H1 (cell line): Measurements from ENCODE around the gene ZNF70. TPM values are rescaled to one million over a fixed set of nuclear protein-coding genes. Genes with fewer than 3 reads are reported as not detected.
A peak's percentile ranks its signal among the peaks of the same experiment; 100 is the strongest.

Experiments used
- CTCF ChIA-PET: fragments of 300-600 bp; sonication (Branson Sonifier 250); formaldehyde crosslinking; loops from one replicate; lab custom pipeline; 2021; ENCODE audit not compliant: partially characterized antibody; lab: Charles Lee
- POLR2A ChIA-PET: fragments of 300-600 bp; sonication (Branson Sonifier 250); formaldehyde crosslinking; loops from one replicate; lab custom pipeline; 2021; ENCODE audit warnings: inconsistent platforms; ENCODE audit not compliant: partially characterized antibody; lab: Charles Lee
- DNase-seq, 2 experiments: peaks; one replicate each; pipeline versions ENCODE4 v3.0.0 to v3.0.0-alpha.2; 2010 to 2022; ENCODE audit warnings: low spot score in 2 of 2, low read depth in 1 of 2, mixed read lengths in 1 of 2
- FAIRE-seq: peaks from 2 replicates; lab custom pipeline; 2011; peaks lifted over from hg19 to GRCh38; lab: Jason Lieb, UNC
- H2AFZ ChIP-seq: 2 replicates; pipeline ENCODE4 v1.8.1; 2012; ENCODE audit warnings: low read length, inconsistent platforms
- H2AK5ac ChIP-seq: 2 replicates; pipeline ENCODE4 v1.6.1; 2013; ENCODE audit warnings: low read depth, low read length
- H2BK120ac ChIP-seq: replicated peaks from 2 replicates; pipeline ENCODE3; 2013; ENCODE audit warnings: low read depth, low read length, inconsistent platforms
- H2BK12ac ChIP-seq: 2 replicates; pipeline ENCODE4 v1.6.1; 2013; ENCODE audit warnings: low read depth, low read length
- H2BK15ac ChIP-seq: 2 replicates; pipeline ENCODE4 v1.6.1; 2013; ENCODE audit warnings: low read length
- H2BK20ac ChIP-seq: 2 replicates; pipeline ENCODE4 v1.6.1; 2013; ENCODE audit warnings: low read length
- H2BK5ac ChIP-seq: 2 replicates; pipeline ENCODE4 v1.6.1; 2013; ENCODE audit warnings: low read depth, low read length
- H3K14ac ChIP-seq: 2 replicates; pipeline ENCODE4 v1.6.1; 2013; ENCODE audit warnings: inconsistent platforms; ENCODE audit not compliant: insufficient read length
- H3K18ac ChIP-seq: 2 replicates; pipeline ENCODE4 v1.6.1; 2013; ENCODE audit warnings: low read length; ENCODE audit errors: extremely low read depth
- H3K23ac ChIP-seq: 2 replicates; pipeline ENCODE4 v1.6.1; 2013; ENCODE audit warnings: inconsistent platforms; ENCODE audit not compliant: insufficient read length
- H3K23me2 ChIP-seq: 2 replicates; pipeline ENCODE4 v1.6.1; 2013; ENCODE audit warnings: low read depth, low read length
- H3K27ac ChIP-seq: 2 replicates; pipeline ENCODE4 v1.6.1; 2011; ENCODE audit warnings: low read depth, low read length, inconsistent platforms
- H3K27me3 ChIP-seq, 4 experiments: replicated peaks in 1 of 4; 1 replicate in 1 of 4; 2 replicates in 3 of 4; pipeline versions ENCODE4 v1.6.1 to v1.8.1; 2011 to 2013; ENCODE audit warnings: low read length in 3 of 4, mild to moderate bottlenecking in 3 of 4, inconsistent platforms in 2 of 4, mixed read lengths in 2 of 4, moderate library complexity in 1 of 4; ENCODE audit not compliant: control insufficient read depth in 3 of 4, insufficient read depth in 3 of 4; ENCODE audit errors: extremely low read depth in 1 of 4
- H3K36me3 ChIP-seq, 4 experiments: 2 replicates each; pipeline versions ENCODE4 v1.6.1 to v1.8.1; 2011 to 2013; ENCODE audit warnings: mild to moderate bottlenecking in 4 of 4, low read length in 3 of 4, moderate library complexity in 2 of 4, control low read depth in 1 of 4, inconsistent platforms in 1 of 4; ENCODE audit not compliant: insufficient read depth in 4 of 4, control insufficient read depth in 2 of 4
- H3K4ac ChIP-seq: replicated peaks from 2 replicates; pipeline ENCODE3; 2013; ENCODE audit warnings: low read length, low read depth, mixed read lengths, inconsistent platforms; ENCODE audit not compliant: insufficient read length
- H3K4me1 ChIP-seq, 4 experiments: replicated peaks in 1 of 4; 1 replicate in 1 of 4; 2 replicates in 3 of 4; pipeline versions ENCODE4 v1.6.1 to v1.8.1; 2011 to 2013; ENCODE audit warnings: low read length in 3 of 4, inconsistent platforms in 2 of 4, mixed read lengths in 1 of 4; ENCODE audit not compliant: insufficient read depth in 4 of 4, control insufficient read depth in 3 of 4
- H3K4me2 ChIP-seq, 2 experiments: 2 replicates each; pipeline versions ENCODE4 v1.6.1 to v1.8.1; 2011 to 2013; ENCODE audit warnings: low read depth in 2 of 2, low read length in 2 of 2, control low read depth in 1 of 2, inconsistent platforms in 1 of 2, mild to moderate bottlenecking in 1 of 2; ENCODE audit not compliant: insufficient read depth in 1 of 2
- H3K4me3 ChIP-seq, 4 experiments: fragments of 200-600, 300-600 bp in 1 of 4; sonication (generic), shearing (Covaris generic), sonication (Bioruptor Twin) in 1 of 4; 2 replicates each; pipeline versions ENCODE4 v1.5.1 to v1.8.1; 2011 to 2016; ENCODE audit warnings: low read length in 4 of 4, low read depth in 3 of 4, control low read depth in 2 of 4, inconsistent platforms in 2 of 4, mild to moderate bottlenecking in 2 of 4, mixed read lengths in 1 of 4, moderate library complexity in 1 of 4; ENCODE audit not compliant: insufficient read depth in 2 of 4; ENCODE audit errors: extremely low read depth in 1 of 4
- H3K56ac ChIP-seq: replicated peaks from 2 replicates; pipeline ENCODE3; 2013; ENCODE audit warnings: low read depth, mild to moderate bottlenecking, mixed read lengths, low read length, inconsistent platforms; ENCODE audit not compliant: insufficient read length
- H3K79me1 ChIP-seq: 2 replicates; pipeline ENCODE4 v1.6.1; 2013; ENCODE audit warnings: low read depth, low read length, control low read depth
- H3K79me2 ChIP-seq, 2 experiments: 2 replicates each; pipeline versions ENCODE4 v1.6.1 to v1.8.1; 2012 to 2013; ENCODE audit warnings: low read length in 2 of 2, mild to moderate bottlenecking in 2 of 2, inconsistent platforms in 1 of 2; ENCODE audit not compliant: insufficient read depth in 2 of 2, control insufficient read depth in 1 of 2
- H3K9ac ChIP-seq, 4 experiments: replicated peaks in 1 of 4; 1 replicate in 1 of 4; 2 replicates in 3 of 4; pipeline versions ENCODE4 v1.6.1 to v1.8.1; 2011 to 2013; ENCODE audit warnings: low read depth in 3 of 4, low read length in 3 of 4, control low read depth in 2 of 4, mild to moderate bottlenecking in 2 of 4, moderate library complexity in 2 of 4, inconsistent platforms in 1 of 4; ENCODE audit errors: extremely low read depth in 1 of 4
- H3K9me3 ChIP-seq, 2 experiments: 2 replicates each; pipeline versions ENCODE4 v1.6.1 to v1.8.1; 2012 to 2013; ENCODE audit warnings: mild to moderate bottlenecking in 2 of 2, moderate library complexity in 2 of 2, control low read depth in 1 of 2, inconsistent platforms in 1 of 2, low read depth in 1 of 2, low read length in 1 of 2, mixed read lengths in 1 of 2; ENCODE audit not compliant: insufficient read depth in 2 of 2
- H4K20me1 ChIP-seq, 2 experiments: replicated peaks in 1 of 2; 2 replicates each; pipeline versions ENCODE3 to v1.8.1; 2011 to 2013; ENCODE audit warnings: inconsistent platforms in 2 of 2, low read length in 2 of 2, mild to moderate bottlenecking in 1 of 2; ENCODE audit not compliant: insufficient read depth in 2 of 2, control insufficient read depth in 1 of 2
- H4K5ac ChIP-seq: 2 replicates; pipeline ENCODE4 v1.6.1; 2013; ENCODE audit warnings: low read length, low read depth, mixed read lengths, inconsistent platforms; ENCODE audit not compliant: insufficient read length
- H4K8ac ChIP-seq: 2 replicates; pipeline ENCODE4 v1.8.0; 2013; ENCODE audit warnings: mild to moderate bottlenecking, moderate library complexity, low read length, inconsistent platforms; ENCODE audit not compliant: insufficient read depth; ENCODE audit errors: extremely low read depth
- H4K91ac ChIP-seq: replicated peaks from 2 replicates; pipeline ENCODE3; 2013; ENCODE audit warnings: low read length, mixed read lengths, inconsistent platforms; ENCODE audit not compliant: insufficient read length
- CEBPB ChIP-seq: IDR thresholded peaks from 2 replicates; pipeline ENCODE4 v1.6.1; 2012; ENCODE audit warnings: low read depth, low read length
- EZH2 ChIP-seq: fragments of 200-600 bp; sonication (generic); IDR thresholded peaks from 2 replicates; pipeline ENCODE4 v1.7.1; 2012; ENCODE audit warnings: low read depth, mild to moderate bottlenecking, moderate library complexity, low read length, inconsistent platforms; ENCODE audit not compliant: severe bottlenecking
- GTF2F1 ChIP-seq: IDR thresholded peaks from 2 replicates; pipeline ENCODE4 v1.6.1; 2012; ENCODE audit warnings: low read depth, low read length, improper control_type of control experiment, borderline replicate concordance
- JUND ChIP-seq: IDR thresholded peaks from 2 replicates; pipeline ENCODE4 v1.6.1; 2011; ENCODE audit warnings: mild to moderate bottlenecking, improper control_type of control experiment, low read length
- POLR2A ChIP-seq, 2 experiments: IDR thresholded peaks; 1 replicate in 1 of 2; 2 replicates in 1 of 2; pipeline ENCODE4 v1.6.1; 2011; ENCODE audit warnings: low read depth in 2 of 2, low read length in 2 of 2, mild to moderate bottlenecking in 2 of 2; ENCODE audit errors: control extremely low read depth in 1 of 2
- RXRA ChIP-seq: IDR thresholded peaks from 2 replicates; pipeline ENCODE4 v1.6.1; 2011; ENCODE audit warnings: low read depth, mild to moderate bottlenecking, low read length, moderate library complexity; ENCODE audit not compliant: insufficient read depth
- SIN3A ChIP-seq, 2 experiments: IDR thresholded peaks in 1 of 2; conservative IDR thresholded peaks in 1 of 2; 2 replicates each; pipeline ENCODE4 v1.6.1; 2011 to 2012; ENCODE audit warnings: low read length in 2 of 2, improper control_type of control experiment in 1 of 2, low read depth in 1 of 2, mild to moderate bottlenecking in 1 of 2
- WGBS, 2 experiments: shearing (Covaris generic) in 1 of 2; methylation state at CpG; one replicate each; pipeline versions ENCODE4 v1.1.6 to v1.1.7; 2013 to 2015; ENCODE audit warnings: low lambda C conversion rate in 2 of 2, mixed read lengths in 2 of 2, inconsistent platforms in 1 of 2, low coverage in 1 of 2, missing lambda C conversion rate in 1 of 2; ENCODE audit not compliant: insufficient replicate concordance in 2 of 2, insufficient coverage in 1 of 2, insufficient read length in 1 of 2; ENCODE audit errors: extremely low coverage in 1 of 2, missing lambda C conversion rate in 1 of 2; 5-methylcytosine and 5-hydroxymethylcytosine counted together
- polyA plus RNA-seq, 7 experiments: library from polyadenylated mRNA; depleted of rRNA in 3 of 7; stranded (reverse) in 5 of 7; unstranded in 2 of 7; fragments of >200 nt in 5 of 7; fragments of 200-250 nt in 2 of 7; gene quantifications; 1 replicate in 5 of 7; 2 replicates in 1 of 7; 4 replicates in 1 of 7; pipeline versions ENCODE4 v1.2.1 to v1.2.3, GENCODE V29; 2011 to 2013; ENCODE audit warnings: missing spikeins in 2 of 7, mixed read lengths in 2 of 7
- total RNA-seq: library from RNA; stranded (reverse); fragmentation: NEBNext Ultra II Directional; extraction: Animal tissue kit (Norgen Biotek cat#: 25700); gene quantifications from 2 replicates; pipeline ENCODE4 v1.2.1, GENCODE V29; 2021

Gene ZNF70
- total and polyA plus RNA-seq, 2 of the 8 experiments (the other 6 are each of a cell fraction or from before 2014, with no cell fraction given): 1.1 to 2.6 TPM

- CTCF ChIA-PET: interaction anchor here (1.9 kb wide), 1 partner anchor 48 kb away, joined by 4 read pairs; the partner anchor contains the start of gene C22orf15
These were observed 35.0 kb downstream of the ZNF70 start for GRCh38 chr22:23715806-23716375.

More at GRCh38 chr22:23715806-23716375, 35.0 kb downstream of the ZNF70 start:
- 87% methylated on average over 17 of the region's 18 CpGs; no CpG with 5 or more reads in 1 of the 2 experiments for WGBS, 2 experiments
- Histone ChIP-seq H2BK120ac (no peak overlapping the region), H3K4ac (no peak overlapping the region), H3K56ac (no peak overlapping the region), H2AFZ (no peak overlapping the region), H3K23ac (no peak overlapping the region), H2BK12ac (no peak overlapping the region), H2AK5ac (no peak overlapping the region), H3K4me3 (peak overlapping the region; percentile 76 to 89 (median 83); a peak in 4 of 8 replicates), H3K79me2 (peaks cover 0 to 6% of the 10 kb centered on the region in 2 experiments; a peak in 1 of 4 replicates), H3K23me2 (no peaks in the 10 kb centered on the region), H3K9me3 (no peaks in the 10 kb centered on the region), H3K4me1 (peaks cover 0 to 5% (median 2%) of the 10 kb centered on the region in 4 experiments; a peak in 5 of 7 replicates), H3K79me1 (peaks cover 12% of the 10 kb centered on the region), H4K8ac (peak overlapping the region; percentile 79; the same call in 1 of the 2 replicates), H4K20me1 (peaks cover 0 to 6% of the 10 kb centered on the region in 2 experiments), H2BK20ac (no peak overlapping the region), H2BK5ac (no peak overlapping the region), H3K4me2 (peak overlapping the region; percentile 54 to 60), H4K5ac (no peak overlapping the region), H3K18ac (no peak overlapping the region), H3K36me3 (peaks cover 5 to 24% (median 8%) of the 10 kb centered on the region in 4 experiments; a peak in 6 of 8 replicates), H3K14ac (no peak overlapping the region), H2BK15ac (no peak overlapping the region), H4K91ac (no peak overlapping the region), H3K9ac (no peak overlapping the region; a peak in 2 of 7 replicates), H3K27me3 (no peaks in the 10 kb centered on the region; a peak in 1 of 7 replicates), H3K27ac (no peak overlapping the region)
- TF ChIP-seq JUND (no peak), GTF2F1 (no peak), SIN3A (conservative IDR thresholded peaks at IDR 0.05 in 1 of 2, IDR thresholded peaks at IDR 0.05 in 1 of 2; ENCODE audit: low read depth in 1 of 2, low read length in 2 of 2) (no peak), CEBPB (no peak), POLR2A (IDR thresholded peaks at IDR 0.05; ENCODE audit: control extremely low read depth in 1 of 2, low read depth in 2 of 2, low read length in 2 of 2) (no peak), RXRA (no peak), EZH2 (peak; percentile 8)
- DNase-seq (no peak), FAIRE-seq (no peak)
- POLR2A ChIA-PET: interaction anchor here (0.8 to 2.0 kb wide), 2 partner anchors 21 to 142 kb away, joined by 3 to 9 read pairs; partner anchors contain the start of gene SLC2A11
